Measurements from ENCODE around the gene PXYLP1.

DNA sequence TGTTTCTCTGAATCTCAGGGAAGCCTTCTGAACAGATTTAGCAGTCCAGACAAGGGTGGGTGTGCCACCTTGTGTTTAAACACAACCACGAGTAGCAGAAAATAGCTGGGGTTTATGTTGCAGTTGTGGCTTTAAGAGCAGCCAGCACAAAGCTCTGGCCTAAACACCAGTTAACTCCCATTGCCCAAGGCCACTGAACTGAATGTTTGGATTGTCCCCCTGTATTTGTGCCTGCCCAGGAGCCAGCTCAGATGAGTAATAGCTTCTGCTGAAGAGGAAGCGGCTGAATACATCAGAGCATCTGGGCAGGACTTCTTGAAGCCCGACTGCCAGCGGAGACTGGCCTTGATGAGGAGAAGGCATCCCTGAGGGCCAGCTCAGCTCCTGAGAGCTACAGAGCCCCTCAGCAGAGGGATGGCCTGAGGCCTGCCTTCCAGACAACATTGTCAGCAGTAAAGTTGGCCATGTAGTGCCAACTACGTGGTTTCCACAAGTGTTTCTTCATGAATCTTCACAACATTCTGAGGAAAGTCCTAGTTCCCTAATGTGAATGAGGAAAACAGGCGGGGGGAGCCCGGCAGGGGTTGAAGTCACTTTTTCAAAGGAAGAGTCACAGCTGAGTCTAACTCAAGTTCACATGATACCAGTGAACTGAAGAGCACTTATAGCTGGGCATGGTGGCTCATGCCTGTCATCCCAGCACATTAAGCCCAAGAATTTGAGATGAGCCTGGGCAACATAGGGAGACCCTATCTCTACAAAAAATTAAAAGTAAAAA, 70.9 kb downstream of the PXYLP1 start:
- TF ChIP-seq CTCF (IDR thresholded peaks at IDR 0.05; ENCODE audit: borderline replicate concordance, extremely low read depth, low read length, poor library complexity, severe bottlenecking) (no peak), EZH2 (IDR thresholded peaks at IDR 0.05; ENCODE audit: borderline replicate concordance, low read depth, low read length, severe bottlenecking) (no peak)

Measured in DND-41 (cell line).